Kidney (tissue), 14 donors: ENCODE measurements around the gene TAX1BP3. TPM values are rescaled to one million over a fixed set of nuclear protein-coding genes. Genes with fewer than 3 reads are reported as not detected.

Experiments
- DNase-seq, 5 donors: peaks; one replicate each; pipeline ENCODE4 v3.0.0-alpha.2; 2013 to 2020
- FAIRE-seq: peaks from 2 replicates; lab custom pipeline; 2012; peaks lifted over from hg19 to GRCh38; lab: Jason Lieb, UNC
- H3K27ac ChIP-seq, 2 donors: one replicate each; pipeline ENCODE4 v1.7.0; 2013; ENCODE audit warnings: low read depth in 2 of 2, low read length in 2 of 2, inconsistent platforms in 1 of 2
- H3K27me3 ChIP-seq: one replicate; pipeline ENCODE4 v1.7.1; 2013; ENCODE audit warnings: low read length, inconsistent platforms; ENCODE audit not compliant: control insufficient read depth, insufficient read depth
- H3K36me3 ChIP-seq, 3 donors: one replicate each; pipeline versions ENCODE4 v1.7.0 to v1.7.1; 2013; ENCODE audit warnings: low read length in 3 of 3, control low read depth in 1 of 3, inconsistent platforms in 1 of 3; ENCODE audit not compliant: insufficient read depth in 3 of 3, control insufficient read depth in 2 of 3
- H3K4me1 ChIP-seq, 3 donors: one replicate each; pipeline versions ENCODE4 v1.7.0 to v1.7.1; 2013; ENCODE audit warnings: low read length in 3 of 3, inconsistent platforms in 1 of 3, low read depth in 1 of 3; ENCODE audit not compliant: control insufficient read depth in 2 of 3, insufficient read depth in 2 of 3
- H3K4me3 ChIP-seq, 3 donors: one replicate each; pipeline versions ENCODE4 v1.7.0 to v1.8.1; 2013; ENCODE audit warnings: low read length in 3 of 3, control low read depth in 1 of 3, inconsistent platforms in 1 of 3
- H3K9ac ChIP-seq, 3 donors: one replicate each; pipeline versions ENCODE4 v1.7.0 to v1.7.1; 2013; ENCODE audit warnings: low read length in 3 of 3, control low read depth in 1 of 3, inconsistent platforms in 1 of 3
- H3K9me3 ChIP-seq, 3 donors: one replicate each; pipeline versions ENCODE4 v1.7.0 to v1.7.1; 2013; ENCODE audit warnings: low read length in 3 of 3, control low read depth in 1 of 3, inconsistent platforms in 1 of 3; ENCODE audit not compliant: control insufficient read depth in 2 of 3, insufficient read depth in 1 of 3
- intact Hi-C: fragments of 100-400 bp; cut with DNase I; formaldehyde crosslinking; loops from one replicate; pipeline ENCODE4 v1.11.1; 2022
- polyA plus RNA-seq: library from polyadenylated mRNA; stranded (reverse); fragments of 350-450 nt; fragmentation: Illumina TruSeq; extraction: RNeasy Lipid Tissue Mini Kit (QIAGEN cat#74804); gene quantifications from one replicate; pipeline ENCODE4 v1.2.3, GENCODE V29; 2014; ENCODE audit warnings: low read depth, low replicate concordance; ENCODE audit not compliant: insufficient read depth
- total RNA-seq: library from RNA; stranded (reverse); fragmentation: NEBNext Ultra II Directional; extraction: Animal tissue kit (Norgen Biotek cat#: 25700); gene quantifications from one replicate; pipeline ENCODE4 v1.2.1, GENCODE V29; 2021
- TF ChIP-seq, protein P1 (sequence below): IDR thresholded peaks from 3 replicates; pipeline ENCODE4 v1.5.1; 2012; ENCODE audit warnings: mild to moderate bottlenecking, moderate library complexity, borderline replicate concordance; ENCODE audit not compliant: insufficient read depth; ENCODE audit errors: extremely low read depth
- donor health status: control.
- donor health status: control.
- donor health status: control.
- donor health status: control.
- donor health status: control.
- donor health status: DM: yes; HTN: yes; CAD: no.
- donor health status: Normal renal cell carcinoma (clear cell type).

Gene TAX1BP3
- total and polyA plus RNA-seq, 2 donors from 2014 or later = 128 to 158 TPM

DNA sequence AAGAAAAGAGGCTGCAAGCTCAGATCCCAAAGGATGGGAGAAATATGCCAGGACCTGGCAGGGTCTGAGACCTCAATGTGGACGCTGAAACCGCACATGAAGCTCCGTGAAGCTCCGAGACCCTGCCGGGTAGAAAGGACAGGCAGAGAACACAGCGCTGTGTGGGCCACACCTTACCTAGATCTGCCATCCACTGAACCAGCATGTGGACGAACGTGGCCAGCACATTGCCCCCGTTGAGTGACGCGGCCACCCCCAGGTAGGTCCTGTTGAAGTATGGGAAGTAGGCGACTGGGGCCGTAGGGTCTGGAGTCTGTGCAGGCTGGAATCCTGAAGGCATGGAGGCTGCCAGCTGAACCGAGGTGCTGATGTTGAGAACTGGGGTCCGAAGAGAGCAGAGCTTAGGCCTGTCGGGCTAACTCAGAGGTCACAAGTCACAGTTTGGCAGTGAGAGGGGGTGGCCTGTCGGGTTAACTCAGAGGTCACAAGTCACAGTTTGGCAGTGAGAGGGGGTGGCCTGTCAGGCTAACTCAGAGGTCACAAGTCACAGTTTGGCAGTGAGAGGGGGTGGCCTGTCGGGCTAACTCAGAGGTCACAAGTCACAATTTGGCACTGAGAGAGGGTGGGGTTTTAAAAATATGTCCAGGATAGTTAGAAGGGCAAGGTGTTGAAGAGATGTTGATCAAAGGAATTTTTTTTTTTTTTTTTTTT lies 53.1 kb downstream of the TAX1BP3 start:
- FAIRE-seq = no peak
- intact Hi-C loops = no loop called here
- peaks cover 2 to 47% (median 29%) of the 10 kb centered on the region in 3 donors for H3K36me3 ChIP-seq

DNA sequence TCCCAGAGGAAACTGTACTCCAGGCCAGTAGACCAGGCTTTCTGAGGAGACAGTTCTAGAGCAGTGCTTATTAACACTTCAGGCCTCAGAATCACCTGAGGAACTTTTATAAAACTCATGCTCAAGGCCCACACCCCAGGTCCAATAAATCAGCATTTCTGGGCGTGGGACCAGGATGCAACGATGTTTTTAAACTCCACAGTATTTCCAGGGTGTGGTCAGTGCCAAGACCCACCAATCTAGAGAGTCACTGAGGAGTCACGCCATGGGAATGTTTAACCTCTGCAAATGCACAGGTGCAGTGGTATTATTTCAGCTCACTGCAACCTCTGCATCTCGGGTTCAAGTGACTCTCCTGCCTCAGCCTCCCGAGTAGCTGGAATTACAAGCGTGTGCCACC lies 55.3 kb downstream of the TAX1BP3 start:
- DNase-seq (no peak), FAIRE-seq (no peak)
- no peaks in the 10 kb centered on the region for H3K27me3 ChIP-seq
- intact Hi-C loops = no loop called here
- peaks cover 2 to 62% (median 36%) of the 10 kb centered on the region in 3 donors for H3K36me3 ChIP-seq
- H3K4me3 ChIP-seq = no peak overlapping the region
- no peak overlapping the region for H3K9ac ChIP-seq
- H3K9me3 ChIP-seq = no peaks in the 10 kb centered on the region
- TF ChIP-seq, protein P1, sequence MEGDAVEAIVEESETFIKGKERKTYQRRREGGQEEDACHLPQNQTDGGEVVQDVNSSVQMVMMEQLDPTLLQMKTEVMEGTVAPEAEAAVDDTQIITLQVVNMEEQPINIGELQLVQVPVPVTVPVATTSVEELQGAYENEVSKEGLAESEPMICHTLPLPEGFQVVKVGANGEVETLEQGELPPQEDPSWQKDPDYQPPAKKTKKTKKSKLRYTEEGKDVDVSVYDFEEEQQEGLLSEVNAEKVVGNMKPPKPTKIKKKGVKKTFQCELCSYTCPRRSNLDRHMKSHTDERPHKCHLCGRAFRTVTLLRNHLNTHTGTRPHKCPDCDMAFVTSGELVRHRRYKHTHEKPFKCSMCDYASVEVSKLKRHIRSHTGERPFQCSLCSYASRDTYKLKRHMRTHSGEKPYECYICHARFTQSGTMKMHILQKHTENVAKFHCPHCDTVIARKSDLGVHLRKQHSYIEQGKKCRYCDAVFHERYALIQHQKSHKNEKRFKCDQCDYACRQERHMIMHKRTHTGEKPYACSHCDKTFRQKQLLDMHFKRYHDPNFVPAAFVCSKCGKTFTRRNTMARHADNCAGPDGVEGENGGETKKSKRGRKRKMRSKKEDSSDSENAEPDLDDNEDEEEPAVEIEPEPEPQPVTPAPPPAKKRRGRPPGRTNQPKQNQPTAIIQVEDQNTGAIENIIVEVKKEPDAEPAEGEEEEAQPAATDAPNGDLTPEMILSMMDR = no peak
- no peak overlapping the region for H3K27ac ChIP-seq
- no peaks in the 10 kb centered on the region for H3K4me1 ChIP-seq

More for the DNA sequence above, 53.1 kb downstream of the TAX1BP3 start:
- TF ChIP-seq, protein P1 = no peak
- Histone ChIP-seq H3K4me3 (no peak overlapping the region), H3K9me3 (no peaks in the 10 kb centered on the region), H3K4me1 (no peaks in the 10 kb centered on the region), H3K9ac (no peak overlapping the region), H3K27ac (no peak overlapping the region), H3K27me3 (no peaks in the 10 kb centered on the region)
- peak in 1 of 5 donors; percentile 56 for DNase-seq

Other genes with a start within 250 kb of the TAX1BP3 start
- gene OR1E2, start 234.7 kb downstream of the TAX1BP3 start, total RNA-seq = not detected
- not detected for gene OR1E2, start 234.7 kb downstream of the TAX1BP3 start, polyA plus RNA-seq
- 0.31 TPM for gene SPATA22, start 196.8 kb downstream of the TAX1BP3 start, total RNA-seq
- not detected for gene SPATA22, start 196.8 kb downstream of the TAX1BP3 start, polyA plus RNA-seq
- 5.1 TPM for gene ASPA, start 192.6 kb downstream of the TAX1BP3 start, total RNA-seq
- 24.2 TPM for gene ASPA, start 192.6 kb downstream of the TAX1BP3 start, polyA plus RNA-seq
- 1.2 TPM for gene TRPV3, start 110.8 kb downstream of the TAX1BP3 start, total RNA-seq
- gene TRPV3, start 110.8 kb downstream of the TAX1BP3 start, polyA plus RNA-seq = 0.13 TPM
- 4.2 TPM for gene TRPV1, start 59.2 kb downstream of the TAX1BP3 start, total RNA-seq
- 4.7 TPM for gene TRPV1, start 59.2 kb downstream of the TAX1BP3 start, polyA plus RNA-seq
- gene SHPK, start 32.3 kb downstream of the TAX1BP3 start, total RNA-seq = 17.5 TPM
- gene SHPK, start 32.3 kb downstream of the TAX1BP3 start, polyA plus RNA-seq = 9.2 TPM
- gene CTNS, start 31.8 kb downstream of the TAX1BP3 start, total RNA-seq = 15.7 TPM
- gene CTNS, start 31.8 kb downstream of the TAX1BP3 start, polyA plus RNA-seq = 11.9 TPM
- 25.6 TPM for gene EMC6, start 234 bp upstream of the TAX1BP3 start, total RNA-seq
- gene EMC6, start 234 bp upstream of the TAX1BP3 start, polyA plus RNA-seq = 77.1 TPM
- gene P2RX5, start 27.6 kb upstream of the TAX1BP3 start, total RNA-seq = 8.4 TPM
- not detected for gene P2RX5, start 27.6 kb upstream of the TAX1BP3 start, polyA plus RNA-seq
- 0.38 TPM for gene HASPIN, start 55.3 kb upstream of the TAX1BP3 start, total RNA-seq
- not detected for gene HASPIN, start 55.3 kb upstream of the TAX1BP3 start, polyA plus RNA-seq
- 16.5 TPM for gene ITGAE, start 132.6 kb upstream of the TAX1BP3 start, total RNA-seq
- 46.3 TPM for gene ITGAE, start 132.6 kb upstream of the TAX1BP3 start, polyA plus RNA-seq
- gene NCBP3, start 177.7 kb upstream of the TAX1BP3 start, total RNA-seq = 41.5 TPM
- gene NCBP3, start 177.7 kb upstream of the TAX1BP3 start, polyA plus RNA-seq = 14.5 TPM
- gene CAMKK1, start 224.5 kb upstream of the TAX1BP3 start, total RNA-seq = 6.0 TPM
- 2.6 TPM for gene CAMKK1, start 224.5 kb upstream of the TAX1BP3 start, polyA plus RNA-seq
- gene P2RX1, start 247.9 kb upstream of the TAX1BP3 start, total RNA-seq = 11.2 TPM
- 3.1 TPM for gene P2RX1, start 247.9 kb upstream of the TAX1BP3 start, polyA plus RNA-seq